ENCODE measurements around the gene DNAJA2.

The DNAJA2 gene

GRCh38 chr16:46997844-46998243, 24.4 kb upstream of the DNAJA2 start:
- Histone ChIP-seq H3K4me3 (ENCODE audit: low read depth, low read length) (no peak overlapping the region), H3K36me3 (replicated peaks) (no peaks in the 10 kb centered on the region), H3K27ac (no peak overlapping the region), H3K27me3 (replicated peaks) (no peaks in the 10 kb centered on the region)
- in situ Hi-C loops (cut with HindIII; ENCODE audit: low pct_ligation_motif_present, low sequenced_read_pairs), result no loop called here
- no peak for TF ChIP-seq CTCF (IDR thresholded peaks at IDR 0.05; ENCODE audit: low read depth, low read length, missing control alignments)
- no peak for DNase-seq

DNA sequence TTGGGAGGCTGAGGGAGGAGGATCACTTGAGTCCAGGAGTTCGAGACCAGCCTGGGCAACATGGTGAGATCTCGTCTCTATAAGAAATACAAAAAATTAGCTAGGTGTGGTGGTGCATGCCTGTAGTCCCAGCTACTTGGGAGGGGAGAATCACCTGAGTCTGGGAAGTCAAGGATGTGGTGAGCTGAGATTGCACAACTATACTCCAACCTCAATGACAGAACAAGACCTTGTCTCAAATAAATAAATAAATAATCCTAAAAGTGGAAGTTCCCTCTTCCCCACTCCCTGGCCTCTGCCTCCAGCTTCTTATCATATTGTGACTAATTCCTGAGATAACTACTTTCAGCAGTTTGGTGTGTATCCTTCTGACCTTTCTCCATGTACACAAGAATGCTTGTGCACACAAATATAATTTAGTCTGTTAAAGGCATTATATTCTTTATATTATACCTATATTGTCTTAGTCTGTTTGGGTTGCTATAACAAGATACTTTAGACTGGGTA, 23.5 kb upstream of the DNAJA2 start:
- Histone ChIP-seq H3K36me3 (replicated peaks) (no peaks in the 10 kb centered on the region), H3K27me3 (replicated peaks) (no peaks in the 10 kb centered on the region), H3K27ac (no peak overlapping the region), H3K4me3 (ENCODE audit: low read depth, low read length) (no peak overlapping the region)
- in situ Hi-C loops (cut with HindIII; ENCODE audit: low pct_ligation_motif_present, low sequenced_read_pairs), result no loop called here
- TF ChIP-seq CTCF (IDR thresholded peaks at IDR 0.05; ENCODE audit: low read depth, low read length, missing control alignments), result no peak
- no peak for DNase-seq

- in situ Hi-C loops (cut with HindIII; ENCODE audit: low pct_ligation_motif_present, low sequenced_read_pairs), result no loop called here
- no peak for TF ChIP-seq CTCF (IDR thresholded peaks at IDR 0.05; ENCODE audit: low read depth, low read length, missing control alignments)
- DNase-seq, result no peak
- Histone ChIP-seq H3K27ac (no peak overlapping the region), H3K4me3 (ENCODE audit: low read depth, low read length) (no peak overlapping the region), H3K36me3 (replicated peaks) (no peaks in the 10 kb centered on the region), H3K27me3 (replicated peaks) (no peaks in the 10 kb centered on the region)
Observed at GRCh38 chr16:46996391-46996790, 22.9 kb upstream of the DNAJA2 start.

- no peak overlapping the region for H3K27ac ChIP-seq
- in situ Hi-C loops (cut with HindIII; ENCODE audit: low pct_ligation_motif_present, low sequenced_read_pairs), result no loop called here
- no peak for DNase-seq
Observed at GRCh38 chr16:46991729-46992704, 18.5 kb upstream of the DNAJA2 start.

GRCh38 chr16:46986896-46987295, 13.4 kb upstream of the DNAJA2 start:
- no peak overlapping the region for H3K27ac ChIP-seq
- DNase-seq, result no peak

More at GRCh38 chr16:46991729-46992704, 18.5 kb upstream of the DNAJA2 start:
- no peaks in the 10 kb centered on the region for H3K36me3 ChIP-seq (replicated peaks)
- H3K27me3 ChIP-seq (replicated peaks), result no peaks in the 10 kb centered on the region
- no peak overlapping the region for H3K4me3 ChIP-seq (ENCODE audit: low read depth, low read length)
- no peak for TF ChIP-seq CTCF (IDR thresholded peaks at IDR 0.05; ENCODE audit: low read depth, low read length, missing control alignments)

More at GRCh38 chr16:46986896-46987295, 13.4 kb upstream of the DNAJA2 start:
- Histone ChIP-seq H3K4me3 (ENCODE audit: low read depth, low read length) (no peak overlapping the region), H3K27me3 (replicated peaks) (no peaks in the 10 kb centered on the region), H3K36me3 (replicated peaks) (no peaks in the 10 kb centered on the region)
- TF ChIP-seq CTCF (IDR thresholded peaks at IDR 0.05; ENCODE audit: low read depth, low read length, missing control alignments), result no peak
- in situ Hi-C loops (cut with HindIII; ENCODE audit: low pct_ligation_motif_present, low sequenced_read_pairs), result no loop called here

Measured in brain microvascular endothelial cell (primary cell).